WTC11 (cell line): Measurements from ENCODE around the gene SEMA3D. TPM values are rescaled to one million over a fixed set of nuclear protein-coding genes. Genes with fewer than 3 reads are reported as not detected.

Experiments used
- ATAC-seq: fragments of 200-7000 bp; cut with Tn5 transposase; 2 replicates; pipeline ENCODE4 v1.10.0; 2021; ENCODE audit warnings: mild to moderate bottlenecking, moderate library complexity
- CTCF ChIA-PET: fragments of 300-600 bp; sonication (Branson Sonifier 250); formaldehyde crosslinking; loops from one replicate; lab custom pipeline; 2021; ENCODE audit warnings: antibody characterized with exemption; lab: Charles Lee
- POLR2A ChIA-PET: fragments of 350-600 bp; sonication (Branson Sonifier 250); formaldehyde crosslinking; loops from one replicate; lab custom pipeline; 2021; ENCODE audit warnings: antibody characterized with exemption; lab: Charles Lee
- DNase-seq: peaks from one replicate; pipeline ENCODE4 v3.0.0; 2021; ENCODE audit warnings: low spot score
- H3K27ac Mint-ChIP-seq: 2 replicates; pipeline ENCODE4 v1.8.0; 2021; ENCODE audit warnings: mixed read lengths
- H3K27me3 Mint-ChIP-seq: 2 replicates; pipeline ENCODE4 v1.8.0; 2021; ENCODE audit warnings: low read depth, mild to moderate bottlenecking, moderate library complexity, mixed read lengths
- H3K36me3 Mint-ChIP-seq: 2 replicates; pipeline ENCODE4 v1.8.0; 2021; ENCODE audit warnings: mixed read lengths
- H3K4me1 Mint-ChIP-seq: 2 replicates; pipeline ENCODE4 v1.8.0; 2022; ENCODE audit warnings: mixed read lengths
- H3K4me3 Mint-ChIP-seq: 2 replicates; pipeline ENCODE4 v1.8.0; 2021; ENCODE audit warnings: mild to moderate bottlenecking, moderate library complexity, mixed read lengths
- H3K9me3 Mint-ChIP-seq: 2 replicates; pipeline ENCODE4 v1.8.0; 2021; ENCODE audit warnings: mixed read lengths
- ATF1 ChIP-seq: sonication (generic); formaldehyde crosslinking; IDR thresholded peaks from 2 replicates; pipeline ENCODE4 v1.8.1; 2023; ENCODE audit warnings: mild to moderate bottlenecking, moderate library complexity, missing genetic modification reagents
- CDX4 ChIP-seq: fragments of 250-450 bp; sonication (Bioruptor Pico); IDR thresholded peaks from 2 replicates; pipeline ENCODE4 v1.9.0; 2021; ENCODE audit warnings: moderate library complexity, mild to moderate bottlenecking, inconsistent platforms, borderline replicate concordance
- CREB1 ChIP-seq: sonication (generic); formaldehyde crosslinking; IDR thresholded peaks from 2 replicates; pipeline ENCODE4 v1.8.0; 2023; ENCODE audit warnings: mild to moderate bottlenecking, missing genetic modification reagents
- ETV6 ChIP-seq: sonication (generic); formaldehyde crosslinking; IDR thresholded peaks from 2 replicates; pipeline ENCODE4 v1.8.1; 2022; ENCODE audit warnings: mild to moderate bottlenecking, missing genetic modification reagents
- GRHL2 ChIP-seq: fragments of 250-450 bp; sonication (Bioruptor Pico); IDR thresholded peaks from 2 replicates; pipeline ENCODE4 v1.8.0; 2022; ENCODE audit warnings: mild to moderate bottlenecking, moderate library complexity; ENCODE audit not compliant: insufficient replicate concordance, severe bottlenecking
- HMGA2 ChIP-seq: fragments of 250-450 bp; sonication (Bioruptor Pico); IDR thresholded peaks from 2 replicates; pipeline ENCODE4 v1.4.0; 2021; ENCODE audit warnings: mild to moderate bottlenecking, moderate library complexity
- TEAD1 ChIP-seq: sonication (generic); formaldehyde crosslinking; IDR thresholded peaks from 2 replicates; pipeline ENCODE4 v1.8.0; 2022; ENCODE audit warnings: mild to moderate bottlenecking, missing genetic modification reagents
- ZNF317 ChIP-seq: sonication (generic); formaldehyde crosslinking; IDR thresholded peaks from 2 replicates; pipeline ENCODE4 v1.8.1; 2023; ENCODE audit warnings: low read depth, mild to moderate bottlenecking, moderate library complexity, missing genetic modification reagents, borderline replicate concordance
- ZNF396 ChIP-seq: fragments of 250-450 bp; sonication (Bioruptor Pico); IDR thresholded peaks from 2 replicates; pipeline ENCODE4 v1.8.0; 2021; ENCODE audit warnings: mild to moderate bottlenecking, moderate library complexity, borderline replicate concordance
- total RNA-seq: library from RNA; stranded (reverse); gene quantifications from 3 replicates; pipeline ENCODE4 v1.2.3, GENCODE V29; 2021
- TF ChIP-seq, protein P1 (sequence below): sonication (generic); formaldehyde crosslinking; IDR thresholded peaks from 2 replicates; pipeline ENCODE4 v1.8.1; 2023; ENCODE audit warnings: mild to moderate bottlenecking, missing genetic modification reagents
- TF ChIP-seq, protein P2 (sequence below): sonication (generic); formaldehyde crosslinking; IDR thresholded peaks from 2 replicates; pipeline ENCODE4 v1.8.0; 2022; ENCODE audit warnings: mild to moderate bottlenecking, missing genetic modification reagents
- TF ChIP-seq, protein P3 (sequence below): sonication (generic); formaldehyde crosslinking; IDR thresholded peaks from 2 replicates; pipeline ENCODE4 v1.8.1; 2023; ENCODE audit warnings: mild to moderate bottlenecking, missing genetic modification reagents
- TF ChIP-seq, protein P4 (sequence below): fragments of 200-600 bp; IDR thresholded peaks from 2 replicates; pipeline ENCODE4 v1.8.0; 2022; ENCODE audit warnings: antibody characterized with exemption

Gene SEMA3D
- total RNA-seq, 1 experiment from 2014 or later = 3.8 TPM

DNA sequence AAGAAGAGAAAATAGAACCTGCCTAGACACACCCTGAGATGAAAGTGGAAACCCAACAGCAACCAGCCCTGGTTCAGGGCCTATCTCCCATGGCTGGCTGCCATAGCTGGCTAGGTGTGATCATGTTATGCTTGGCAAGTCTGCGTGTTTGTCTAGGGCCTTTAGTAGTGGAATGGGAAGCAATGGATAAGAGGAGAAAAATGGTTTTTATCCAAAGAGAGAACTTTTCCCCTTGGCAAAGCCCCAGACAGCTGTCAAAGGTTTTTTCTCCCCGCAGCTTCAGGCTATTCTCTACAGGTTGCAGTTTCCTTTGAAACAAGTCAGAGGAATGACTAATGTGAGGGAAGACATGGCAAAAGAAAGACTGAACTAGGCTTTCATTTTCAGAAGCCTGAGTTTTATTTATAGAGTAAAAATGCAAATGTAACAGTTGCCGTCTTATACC, 161.5 kb downstream of the SEMA3D start (continued):
- no peak for TF ChIP-seq ETV6 (CRISPR knock-in tag)
- no peak for TF ChIP-seq TEAD1 (CRISPR knock-in tag)
- TF ChIP-seq, protein P1, sequence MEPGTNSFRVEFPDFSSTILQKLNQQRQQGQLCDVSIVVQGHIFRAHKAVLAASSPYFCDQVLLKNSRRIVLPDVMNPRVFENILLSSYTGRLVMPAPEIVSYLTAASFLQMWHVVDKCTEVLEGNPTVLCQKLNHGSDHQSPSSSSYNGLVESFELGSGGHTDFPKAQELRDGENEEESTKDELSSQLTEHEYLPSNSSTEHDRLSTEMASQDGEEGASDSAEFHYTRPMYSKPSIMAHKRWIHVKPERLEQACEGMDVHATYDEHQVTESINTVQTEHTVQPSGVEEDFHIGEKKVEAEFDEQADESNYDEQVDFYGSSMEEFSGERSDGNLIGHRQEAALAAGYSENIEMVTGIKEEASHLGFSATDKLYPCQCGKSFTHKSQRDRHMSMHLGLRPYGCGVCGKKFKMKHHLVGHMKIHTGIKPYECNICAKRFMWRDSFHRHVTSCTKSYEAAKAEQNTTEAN = no peak

DNA sequence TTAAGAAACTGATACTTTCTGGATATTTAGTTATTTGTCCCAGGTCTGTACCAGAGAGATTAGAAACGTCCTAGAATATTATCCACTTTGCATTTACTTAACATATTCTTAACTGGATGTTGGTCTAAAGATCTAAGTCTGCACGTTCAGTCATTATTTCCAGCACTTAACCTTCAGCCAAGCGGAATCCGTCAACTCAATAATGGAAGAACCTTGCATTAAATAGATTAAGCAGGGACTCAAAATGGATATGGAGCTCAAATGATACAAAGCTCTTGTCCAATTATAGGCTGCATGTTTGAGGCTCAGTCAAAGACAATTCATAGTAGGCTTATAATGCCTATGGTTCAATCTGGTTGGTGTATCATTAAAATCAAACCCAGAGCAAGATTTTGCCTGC, 162.9 kb downstream of the SEMA3D start:
- no peak overlapping the region for H3K27ac Mint-ChIP-seq
- peaks cover 14% of the 10 kb centered on the region for H3K4me1 Mint-ChIP-seq
- no peak overlapping the region for H3K4me3 Mint-ChIP-seq
- no peaks in the 10 kb centered on the region for H3K36me3 Mint-ChIP-seq
- CTCF ChIA-PET = interaction anchor here (1.3 to 2.0 kb wide), 2 partner anchors 110 to 1088 kb away, joined by 4 to 8 read pairs; no protein-coding TSS in a partner anchor
- DNase-seq (no peak), ATAC-seq (no peak)
- peaks cover under 1% of the 10 kb centered on the region; the same call in 1 of the 2 replicates for H3K9me3 Mint-ChIP-seq
- H3K27me3 Mint-ChIP-seq = no peaks in the 10 kb centered on the region
- POLR2A ChIA-PET = no interaction called here
- TF ChIP-seq, protein P2, sequence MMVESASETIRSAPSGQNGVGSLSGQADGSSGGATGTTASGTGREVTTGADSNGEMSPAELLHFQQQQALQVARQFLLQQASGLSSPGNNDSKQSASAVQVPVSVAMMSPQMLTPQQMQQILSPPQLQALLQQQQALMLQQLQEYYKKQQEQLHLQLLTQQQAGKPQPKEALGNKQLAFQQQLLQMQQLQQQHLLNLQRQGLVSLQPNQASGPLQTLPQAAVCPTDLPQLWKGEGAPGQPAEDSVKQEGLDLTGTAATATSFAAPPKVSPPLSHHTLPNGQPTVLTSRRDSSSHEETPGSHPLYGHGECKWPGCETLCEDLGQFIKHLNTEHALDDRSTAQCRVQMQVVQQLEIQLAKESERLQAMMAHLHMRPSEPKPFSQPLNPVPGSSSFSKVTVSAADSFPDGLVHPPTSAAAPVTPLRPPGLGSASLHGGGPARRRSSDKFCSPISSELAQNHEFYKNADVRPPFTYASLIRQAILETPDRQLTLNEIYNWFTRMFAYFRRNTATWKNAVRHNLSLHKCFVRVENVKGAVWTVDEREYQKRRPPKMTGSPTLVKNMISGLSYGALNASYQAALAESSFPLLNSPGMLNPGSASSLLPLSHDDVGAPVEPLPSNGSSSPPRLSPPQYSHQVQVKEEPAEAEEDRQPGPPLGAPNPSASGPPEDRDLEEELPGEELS = no peak
- TF ChIP-seq ZNF396 (no peak), ATF1 (CRISPR knock-in tag) (no peak), CREB1 (CRISPR knock-in tag) (no peak), HMGA2 (CRISPR knock-in tag) (no peak), ZNF317 (CRISPR knock-in tag) (no peak), CDX4 (CRISPR knock-in tag) (no peak)
- TF ChIP-seq, protein P3, sequence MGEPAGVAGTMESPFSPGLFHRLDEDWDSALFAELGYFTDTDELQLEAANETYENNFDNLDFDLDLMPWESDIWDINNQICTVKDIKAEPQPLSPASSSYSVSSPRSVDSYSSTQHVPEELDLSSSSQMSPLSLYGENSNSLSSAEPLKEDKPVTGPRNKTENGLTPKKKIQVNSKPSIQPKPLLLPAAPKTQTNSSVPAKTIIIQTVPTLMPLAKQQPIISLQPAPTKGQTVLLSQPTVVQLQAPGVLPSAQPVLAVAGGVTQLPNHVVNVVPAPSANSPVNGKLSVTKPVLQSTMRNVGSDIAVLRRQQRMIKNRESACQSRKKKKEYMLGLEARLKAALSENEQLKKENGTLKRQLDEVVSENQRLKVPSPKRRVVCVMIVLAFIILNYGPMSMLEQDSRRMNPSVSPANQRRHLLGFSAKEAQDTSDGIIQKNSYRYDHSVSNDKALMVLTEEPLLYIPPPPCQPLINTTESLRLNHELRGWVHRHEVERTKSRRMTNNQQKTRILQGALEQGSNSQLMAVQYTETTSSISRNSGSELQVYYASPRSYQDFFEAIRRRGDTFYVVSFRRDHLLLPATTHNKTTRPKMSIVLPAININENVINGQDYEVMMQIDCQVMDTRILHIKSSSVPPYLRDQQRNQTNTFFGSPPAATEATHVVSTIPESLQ (CRISPR knock-in tag) = no peak

DNA sequence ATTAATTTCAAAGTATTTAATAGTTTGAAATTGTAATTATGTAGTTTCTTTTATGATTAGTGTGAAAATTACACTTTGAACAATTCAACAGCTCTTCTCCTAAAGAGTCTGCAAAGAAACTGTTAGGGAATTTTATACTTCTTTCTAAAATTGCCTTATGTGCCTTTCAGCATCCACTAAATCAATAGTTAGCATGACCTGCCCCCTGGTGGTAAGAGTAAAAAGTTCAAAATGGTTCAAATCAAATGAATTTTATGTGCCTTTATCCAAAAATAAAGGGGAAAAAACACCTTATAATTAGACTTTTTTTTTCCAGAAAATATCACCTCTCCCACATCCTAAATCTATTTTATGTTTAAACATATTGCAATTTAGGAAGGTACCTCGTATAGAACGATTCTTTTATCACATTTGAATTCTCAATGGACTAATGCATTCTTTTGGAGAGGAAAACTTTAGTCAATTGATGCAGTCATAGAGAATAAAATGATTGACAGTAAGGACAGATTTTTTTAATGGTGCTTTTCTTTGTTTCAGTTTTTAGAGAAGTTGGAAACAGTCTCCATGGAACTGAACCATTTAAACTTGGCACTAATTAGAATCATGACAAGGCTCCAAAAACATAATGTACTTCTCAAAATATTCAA, 163.7 kb downstream of the SEMA3D start:
- Mint-ChIP-seq H3K27ac (no peak overlapping the region), H3K9me3 (no peaks in the 10 kb centered on the region), H3K4me3 (no peak overlapping the region), H3K4me1 (peaks cover 20% of the 10 kb centered on the region), H3K36me3 (no peaks in the 10 kb centered on the region), H3K27me3 (no peaks in the 10 kb centered on the region)
- CTCF ChIA-PET = interaction anchor here (1.4 to 2.0 kb wide), 2 partner anchors 1087 kb away, joined by 7 to 8 read pairs; no protein-coding TSS in a partner anchor
- ATAC-seq = no peak
- DNase-seq = no peak
- TF ChIP-seq GRHL2 (CRISPR knock-in tag) = no peak
- TF ChIP-seq, protein P4, sequence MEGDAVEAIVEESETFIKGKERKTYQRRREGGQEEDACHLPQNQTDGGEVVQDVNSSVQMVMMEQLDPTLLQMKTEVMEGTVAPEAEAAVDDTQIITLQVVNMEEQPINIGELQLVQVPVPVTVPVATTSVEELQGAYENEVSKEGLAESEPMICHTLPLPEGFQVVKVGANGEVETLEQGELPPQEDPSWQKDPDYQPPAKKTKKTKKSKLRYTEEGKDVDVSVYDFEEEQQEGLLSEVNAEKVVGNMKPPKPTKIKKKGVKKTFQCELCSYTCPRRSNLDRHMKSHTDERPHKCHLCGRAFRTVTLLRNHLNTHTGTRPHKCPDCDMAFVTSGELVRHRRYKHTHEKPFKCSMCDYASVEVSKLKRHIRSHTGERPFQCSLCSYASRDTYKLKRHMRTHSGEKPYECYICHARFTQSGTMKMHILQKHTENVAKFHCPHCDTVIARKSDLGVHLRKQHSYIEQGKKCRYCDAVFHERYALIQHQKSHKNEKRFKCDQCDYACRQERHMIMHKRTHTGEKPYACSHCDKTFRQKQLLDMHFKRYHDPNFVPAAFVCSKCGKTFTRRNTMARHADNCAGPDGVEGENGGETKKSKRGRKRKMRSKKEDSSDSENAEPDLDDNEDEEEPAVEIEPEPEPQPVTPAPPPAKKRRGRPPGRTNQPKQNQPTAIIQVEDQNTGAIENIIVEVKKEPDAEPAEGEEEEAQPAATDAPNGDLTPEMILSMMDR = peak; percentile 64
- POLR2A ChIA-PET = no interaction called here
